Stomach (tissue), 4 donors: ENCODE data around the gene UQCRQ.

ENCODE experiments used
- CTCF ChIP-seq, 7 experiments: fragments of 450-650 bp in 4 of 7; fragments of 200-600 bp in 3 of 7; sonication (generic) in 3 of 7; IDR thresholded peaks; one replicate each; pipeline ENCODE4 v1.5.1; 2016 to 2019; ENCODE audit warnings: antibody characterized with exemption in 7 of 7, control low read depth in 2 of 7, mild to moderate bottlenecking in 1 of 7
- EP300 ChIP-seq: sonication (generic); formaldehyde crosslinking; IDR thresholded peaks from one replicate; pipeline ENCODE4 v1.6.1; 2017; ENCODE audit warnings: antibody characterized with exemption
- POLR2A ChIP-seq, 4 donors: fragments of 450-650 bp; IDR thresholded peaks; one replicate each; pipeline ENCODE4 v1.6.1; 2016; ENCODE audit warnings: antibody characterized with exemption in 4 of 4, control low read depth in 2 of 4, mild to moderate bottlenecking in 1 of 4, moderate library complexity in 1 of 4
- POLR2AphosphoS5 ChIP-seq, 3 donors: sonication (generic); formaldehyde crosslinking; IDR thresholded peaks; one replicate each; pipeline ENCODE4 v1.6.1; 2016; ENCODE audit warnings: antibody characterized with exemption in 3 of 3

- TF ChIP-seq POLR2A (IDR thresholded peaks at IDR 0.05) = no peak
- TF ChIP-seq CTCF (IDR thresholded peaks at IDR 0.05) = no peak
- no peak for TF ChIP-seq EP300
- no peak for TF ChIP-seq POLR2AphosphoS5 (IDR thresholded peaks at IDR 0.05)
These were observed 33.8 kb upstream of the UQCRQ start for GRCh38 chr5:132832612-132833011.
